GM04504 (cell line): ENCODE data around the gene PABPN1.
"Not testable (repeated sequence)": the region's sequence is repeated elsewhere in the genome, so short reads cannot be mapped to it uniquely, and the experiment has no call there.

Experiments
- DNase-seq: peaks from one replicate; pipeline ENCODE4 v3.0.0-alpha.2; 2012; ENCODE audit warnings: low read depth

Gene PABPN1

DNA sequence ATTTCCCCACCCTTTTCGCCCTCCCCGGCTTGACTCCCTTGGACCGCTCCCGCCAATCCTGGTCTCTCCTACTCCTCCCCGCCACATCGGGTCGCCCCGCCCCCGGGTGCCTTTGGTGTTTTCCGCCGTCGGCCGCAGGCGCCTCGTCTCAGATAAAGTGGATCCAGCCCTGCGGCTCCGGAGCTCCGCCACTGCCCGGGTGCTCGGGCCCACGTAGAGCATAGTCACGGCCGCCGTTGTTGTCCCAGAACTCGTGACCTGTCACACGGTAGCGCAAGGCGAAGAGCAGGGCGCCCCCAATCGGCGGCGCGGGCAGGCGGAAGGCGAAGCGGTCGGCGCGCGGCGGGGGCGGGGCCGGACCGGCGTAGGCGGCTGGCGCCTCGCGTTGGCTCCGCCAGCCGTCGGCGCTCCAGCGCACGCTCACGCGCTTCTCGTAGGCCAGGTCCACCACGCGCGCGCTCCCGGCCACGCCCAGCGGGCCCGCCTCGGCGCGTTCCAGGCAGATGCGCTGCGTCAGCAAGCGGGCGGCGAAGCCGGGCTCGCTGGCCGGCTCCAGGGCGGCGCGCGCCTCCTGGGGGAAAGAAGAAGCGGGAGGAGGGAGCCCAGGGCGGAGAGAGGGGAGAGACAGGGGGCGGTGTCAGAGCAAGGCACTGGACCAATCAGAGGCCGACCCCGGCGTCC, 19.8 kb upstream of the PABPN1 start:
- DNase-seq, result peak; percentile 98

- no peak for DNase-seq
Measured at GRCh38 chr14:23301969-23302289, 19.3 kb upstream of the PABPN1 start.

DNA sequence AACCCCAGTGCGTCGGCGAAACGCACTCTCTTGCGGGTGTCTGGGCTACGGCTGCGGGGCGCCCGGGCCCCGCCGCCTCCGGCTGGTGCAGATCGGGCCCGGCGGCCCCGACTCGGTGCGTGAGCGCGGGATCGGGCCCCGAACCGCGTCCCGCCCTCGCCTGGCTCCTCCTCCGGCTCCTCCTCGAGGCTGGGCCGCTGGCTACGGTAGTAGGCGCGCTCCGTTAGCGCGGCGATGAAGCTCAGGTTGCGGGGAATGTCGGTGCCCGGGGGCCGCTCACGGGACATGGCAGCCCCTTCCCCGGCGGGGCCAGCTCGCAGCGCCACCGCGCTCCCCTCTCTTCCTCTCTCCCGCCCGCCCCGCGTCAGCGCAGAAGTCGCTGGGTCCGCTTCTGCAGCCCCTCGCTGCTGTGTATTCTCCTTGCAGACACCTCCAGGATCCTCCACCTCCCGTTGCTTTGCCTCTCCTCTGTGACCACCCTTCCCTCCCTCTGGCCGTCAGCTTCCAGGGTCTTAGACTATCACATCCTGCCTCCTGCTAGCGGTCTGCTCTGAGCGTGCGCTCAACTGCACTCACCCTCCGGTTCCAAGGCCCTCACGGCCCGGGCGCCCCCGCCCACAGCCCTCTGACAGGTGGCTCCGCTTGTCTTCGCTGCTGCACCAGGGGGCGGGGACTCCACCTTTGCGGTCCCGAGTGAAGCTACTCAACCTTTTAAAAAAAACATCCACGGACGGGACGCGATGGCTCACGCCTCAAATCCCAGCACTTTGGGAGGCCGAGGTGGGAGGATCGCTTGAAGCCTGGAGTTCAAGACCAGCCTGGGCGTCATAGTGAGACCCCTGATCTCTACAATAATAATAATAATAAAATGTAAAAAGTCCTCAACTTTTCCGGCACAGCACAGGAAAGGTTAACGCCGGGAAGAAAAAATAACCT, 18.7 kb upstream of the PABPN1 start, which contains the start of gene PPP1R3E:
Gene PPP1R3E (minus strand): TSS at position 570 of the 936 bp plus-strand sequence. CDS start 283 bp downstream, at position 287.
- DNase-seq, result no peak

DNA sequence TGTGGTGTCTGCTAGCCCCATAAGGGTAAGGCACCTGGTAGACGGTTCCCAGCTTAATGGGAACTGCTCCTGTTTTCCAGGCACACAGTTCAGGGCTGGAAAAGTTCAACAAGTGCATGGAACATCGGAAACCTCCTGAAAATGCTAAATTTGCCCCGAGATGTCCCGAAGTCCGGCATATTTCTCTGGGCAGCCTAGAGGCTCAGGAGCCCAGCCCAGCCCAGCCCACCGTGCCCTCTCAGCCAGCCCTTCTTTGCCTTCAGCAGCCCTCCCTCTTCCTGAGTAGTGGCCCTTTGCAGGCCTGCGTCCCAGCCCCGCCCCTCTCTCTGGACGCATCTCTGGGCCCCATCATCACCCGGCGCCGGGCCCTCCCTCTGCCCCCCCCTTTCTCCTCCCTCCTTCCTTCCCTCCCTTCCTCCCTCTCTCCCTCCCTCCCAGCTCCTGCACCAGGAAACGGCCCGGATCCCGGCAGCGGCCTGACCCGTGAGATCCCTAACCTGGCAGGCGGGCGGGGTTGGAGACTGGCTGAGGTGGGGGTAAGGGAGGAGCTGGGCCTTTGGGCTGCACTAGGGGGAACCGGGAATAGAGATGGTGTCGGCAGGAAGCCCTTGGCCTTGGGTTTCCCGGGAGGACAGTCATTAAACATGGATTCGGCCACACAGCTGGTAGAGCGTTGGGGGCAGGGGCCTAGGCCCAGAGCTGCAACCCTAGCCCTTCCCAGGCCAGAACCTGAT, 14.7 kb upstream of the PABPN1 start, which contains the start of gene BCL2L2:
Gene BCL2L2 (plus strand): TSS at position 422 of the 734 bp plus-strand sequence. CDS start 935 bp downstream, outside the sequence.
- DNase-seq, result peak; percentile 74

DNA sequence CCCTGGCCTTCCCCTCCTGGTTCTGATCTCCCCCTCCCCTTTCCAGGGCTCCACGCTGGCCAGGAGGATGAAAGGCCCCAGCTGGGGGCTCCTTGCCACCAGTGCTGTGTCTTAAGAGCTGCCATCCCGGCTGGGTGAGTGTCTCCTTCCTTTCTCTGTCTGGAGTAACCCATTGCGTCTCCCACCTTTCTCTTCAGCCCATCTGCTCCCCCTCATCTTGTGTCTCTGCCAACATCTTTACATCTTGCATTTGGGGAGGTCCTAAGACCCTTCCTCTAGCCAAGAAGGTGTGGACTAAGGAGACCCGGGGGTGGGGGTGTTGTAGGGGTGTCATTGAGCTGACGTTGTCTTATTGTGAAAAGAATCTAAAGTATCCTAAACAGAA, 14.1 kb upstream of the PABPN1 start:
- no peak for DNase-seq

- DNase-seq, result no peak
Measured at GRCh38 chr14:23307687-23308644, 13.3 kb upstream of the PABPN1 start.

DNA sequence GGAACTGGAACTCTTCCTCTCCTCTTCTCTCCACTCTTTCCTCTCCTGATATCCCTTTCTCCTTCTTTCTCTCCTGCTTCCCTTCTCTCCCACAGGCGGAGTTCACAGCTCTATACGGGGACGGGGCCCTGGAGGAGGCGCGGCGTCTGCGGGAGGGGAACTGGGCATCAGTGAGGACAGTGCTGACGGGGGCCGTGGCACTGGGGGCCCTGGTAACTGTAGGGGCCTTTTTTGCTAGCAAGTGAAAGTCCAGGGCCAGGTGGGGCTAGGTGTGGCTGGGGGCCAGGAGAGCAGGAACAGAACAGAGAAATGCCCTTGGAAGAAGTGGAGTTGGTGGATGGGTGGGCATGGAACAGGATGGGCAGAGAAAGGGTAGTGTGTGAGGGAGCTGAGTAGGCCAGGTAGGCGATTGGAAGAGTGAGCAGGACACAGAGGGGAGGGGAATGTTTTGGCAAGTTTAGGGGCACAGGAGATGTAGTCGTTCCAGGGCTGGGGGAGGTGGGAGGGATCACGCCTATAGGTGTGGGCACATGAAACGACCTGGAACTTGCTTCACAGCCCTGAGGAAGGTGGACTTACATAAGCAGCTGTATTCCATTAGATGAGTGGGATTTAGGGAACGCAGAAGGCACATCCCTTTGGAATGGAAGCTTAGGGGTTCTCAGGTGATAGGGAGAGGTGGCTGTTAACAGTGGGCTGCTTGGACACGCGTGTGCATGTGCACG, 12.4 kb upstream of the PABPN1 start:
- DNase-seq, result no peak

DNA sequence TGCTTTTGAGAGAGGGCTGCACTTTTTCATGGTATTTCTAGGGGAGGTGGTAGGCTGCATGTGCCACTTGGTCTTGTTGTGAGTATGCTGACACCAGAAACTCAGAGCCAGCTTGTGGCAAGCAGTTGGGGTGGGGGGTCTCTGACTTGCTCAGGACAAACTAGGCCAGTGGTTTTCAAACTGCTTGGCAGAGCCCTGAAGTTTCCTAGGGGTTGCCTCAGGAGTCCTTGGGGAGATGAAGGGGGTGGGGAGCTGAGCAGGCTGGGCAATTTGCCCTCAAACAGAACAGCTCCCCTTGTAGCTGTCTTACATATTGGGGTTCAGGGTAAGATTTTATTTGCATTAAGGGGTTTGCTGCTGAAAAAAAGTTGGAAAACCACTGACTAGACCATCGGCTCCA, 10.7 kb upstream of the PABPN1 start:
- DNase-seq, result no peak

GRCh38 chr14:23316300-23316699, 5.0 kb upstream of the PABPN1 start:
- DNase-seq, result no peak

- DNase-seq, result no peak
Measured at GRCh38 chr14:23319746-23320583, 1.3 kb upstream of the PABPN1 start.

DNA sequence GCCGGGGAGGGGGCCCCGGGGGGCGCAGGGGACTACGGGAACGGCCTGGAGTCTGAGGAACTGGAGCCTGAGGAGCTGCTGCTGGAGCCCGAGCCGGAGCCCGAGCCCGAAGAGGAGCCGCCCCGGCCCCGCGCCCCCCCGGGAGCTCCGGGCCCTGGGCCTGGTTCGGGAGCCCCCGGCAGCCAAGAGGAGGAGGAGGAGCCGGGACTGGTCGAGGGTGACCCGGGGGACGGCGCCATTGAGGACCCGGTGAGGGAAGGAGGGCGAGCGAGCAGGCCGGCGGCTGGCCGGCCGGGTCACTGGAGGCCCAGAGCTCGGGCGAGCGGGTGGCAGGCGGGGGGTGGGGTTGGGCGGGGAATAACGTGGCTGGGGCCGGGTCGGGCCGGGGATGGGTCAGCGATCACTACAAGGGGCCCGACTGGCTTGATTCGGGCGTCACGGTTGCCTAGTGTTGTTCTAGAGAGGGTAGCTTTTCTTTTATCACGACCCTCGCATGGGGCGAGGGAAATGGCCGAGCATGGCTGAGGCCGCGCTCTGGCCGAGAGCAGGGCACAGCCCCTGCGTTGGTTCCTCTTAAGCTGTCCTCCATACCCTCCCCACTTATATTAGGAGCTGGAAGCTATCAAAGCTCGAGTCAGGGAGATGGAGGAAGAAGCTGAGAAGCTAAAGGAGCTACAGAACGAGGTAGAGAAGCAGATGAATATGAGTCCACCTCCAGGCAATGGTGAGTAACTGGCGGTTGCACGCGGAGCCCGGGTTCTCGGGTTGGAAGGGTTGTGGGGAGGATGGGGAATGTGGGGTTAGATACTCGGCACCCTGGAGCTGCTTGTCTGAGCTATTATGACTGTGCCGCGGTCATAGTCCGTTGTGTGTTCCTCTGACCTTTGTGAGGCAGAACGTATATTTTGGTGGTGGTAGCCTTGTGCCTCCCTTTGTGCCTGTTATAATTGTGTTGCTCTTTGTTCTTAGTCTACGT, 603 bp downstream of the PABPN1 start:
- DNase-seq, result no peak

- DNase-seq, result no peak
Measured at GRCh38 chr14:23322568-23323517, 1.6 kb downstream of the PABPN1 start.

DNA sequence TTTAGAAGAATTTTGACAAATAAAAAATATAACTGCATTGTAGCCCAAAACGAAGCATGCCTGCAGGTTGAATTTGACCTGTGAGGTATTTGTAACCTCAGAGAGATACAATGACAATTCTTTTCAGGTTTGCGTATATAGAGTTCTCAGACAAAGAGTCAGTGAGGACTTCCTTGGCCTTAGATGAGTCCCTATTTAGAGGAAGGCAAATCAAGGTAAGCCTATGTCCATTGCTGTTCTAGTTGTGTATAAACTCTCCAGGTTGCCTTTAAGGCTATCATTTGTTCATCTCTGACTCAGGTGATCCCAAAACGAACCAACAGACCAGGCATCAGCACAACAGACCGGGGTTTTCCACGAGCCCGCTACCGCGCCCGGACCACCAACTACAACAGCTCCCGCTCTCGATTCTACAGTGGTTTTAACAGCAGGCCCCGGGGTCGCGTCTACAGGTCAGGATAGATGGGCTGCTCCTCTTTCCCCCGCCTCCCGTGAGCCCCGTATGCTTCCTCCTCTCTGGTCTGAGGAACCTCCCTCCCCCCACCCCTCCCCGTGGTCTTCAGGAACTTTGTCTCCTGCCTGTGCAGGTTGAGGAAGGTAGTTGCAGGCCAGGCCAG, 2.7 kb downstream of the PABPN1 start:
- DNase-seq, result no peak

GRCh38 chr14:23324455-23324846, 3.2 kb downstream of the PABPN1 start:
- DNase-seq, result no peak

GRCh38 chr14:23324993-23325392, 3.7 kb downstream of the PABPN1 start:
- no peak for DNase-seq

- not testable (repeated sequence) for DNase-seq
Measured at GRCh38 chr14:23325746-23326145, 4.5 kb downstream of the PABPN1 start.
